Hematopoietic multipotent progenitor cell (in vitro differentiated cells): Measurements from ENCODE around the gene WIF1. TPM values are rescaled to one million over a fixed set of nuclear protein-coding genes. Genes with fewer than 3 reads are reported as not detected.

Experiments used
- DNase-seq, 3 donors: peaks; one replicate each; pipeline ENCODE4 v3.0.0-alpha.2; 2011 to 2015; ENCODE audit warnings: low read depth in 2 of 3, low spot score in 2 of 3
- total RNA-seq: library from RNA; depleted of rRNA; stranded (reverse); fragments of >200 nt; gene quantifications from one replicate; pipeline ENCODE4 v1.2.3, GENCODE V29; 2012

WIF1 gene
- total RNA-seq: not detected

- peak in 2 of 3 donors; percentile 50 to 63 for DNase-seq
These were observed at the start of gene WIF1 for GRCh38 chr12:65121049-65121955. Gene WIF1 (minus strand): TSS chr12:65121305. CDS start chr12:65121191, 114 bp downstream.

- DNase-seq: peak; percentile 33 to 55 (median 38)
These were observed 49.2 kb upstream of the WIF1 start for GRCh38 chr12:65170209-65170881.

GRCh38 chr12:65169320-65170208, 48.5 kb upstream of the WIF1 start, which contains the start of gene LEMD3:
Gene LEMD3 (plus strand): TSS chr12:65169583. CDS start chr12:65169597, 14 bp downstream.
- peak; percentile 92 to 96 (median 95) for DNase-seq

- DNase-seq: peak in 1 of 3 donors; percentile 54
These were observed 47.7 kb upstream of the WIF1 start for GRCh38 chr12:65168681-65169319.

- DNase-seq: no peak
These were observed 43.7 kb upstream of the WIF1 start for GRCh38 chr12:65164774-65165173.

GRCh38 chr12:65164244-65164643, 43.1 kb upstream of the WIF1 start:
- DNase-seq: no peak

- DNase-seq: no peak
These were observed 41.5 kb upstream of the WIF1 start for GRCh38 chr12:65162609-65163008.

- no peak for DNase-seq
These were observed 36.0 kb upstream of the WIF1 start for GRCh38 chr12:65157091-65157490.

- peak in 2 of 3 donors; percentile 41 to 73 for DNase-seq
These were observed 35.3 kb upstream of the WIF1 start for GRCh38 chr12:65156366-65156841.

GRCh38 chr12:65155784-65156183, 34.7 kb upstream of the WIF1 start:
- no peak for DNase-seq

- DNase-seq: no peak
These were observed 31.5 kb upstream of the WIF1 start for GRCh38 chr12:65152596-65152995.

- DNase-seq: no peak
These were observed 30.9 kb upstream of the WIF1 start for GRCh38 chr12:65152012-65152411.

GRCh38 chr12:65147312-65147905, 26.3 kb upstream of the WIF1 start:
- DNase-seq: no peak

GRCh38 chr12:65140738-65141137, 19.6 kb upstream of the WIF1 start:
- DNase-seq: no peak

GRCh38 chr12:65139389-65139788, 18.3 kb upstream of the WIF1 start:
- no peak for DNase-seq

GRCh38 chr12:65133879-65134278, 12.8 kb upstream of the WIF1 start:
- no peak for DNase-seq

GRCh38 chr12:65126482-65126881, 5.4 kb upstream of the WIF1 start:
- no peak for DNase-seq

- DNase-seq: no peak
These were observed 4.9 kb upstream of the WIF1 start for GRCh38 chr12:65125975-65126374.

- DNase-seq: peak in 1 of 3 donors; percentile 57
These were observed 4.1 kb upstream of the WIF1 start for GRCh38 chr12:65125247-65125646.
